Epithelial cell of proximal tubule (primary cell): ENCODE measurements around the gene FUCA1. TPM values are rescaled to one million over a fixed set of nuclear protein-coding genes. Genes with fewer than 3 reads are reported as not detected.
A peak's percentile ranks its signal among the peaks of the same experiment; 100 is the strongest.

ENCODE experiments used
- DNase-seq: peaks from one replicate; pipeline ENCODE4 v3.0.0-alpha.2; 2011; ENCODE audit warnings: low read depth
- H3K4me3 ChIP-seq: 2 replicates; pipeline ENCODE4 v1.5.1; 2011; ENCODE audit warnings: low read depth, mild to moderate bottlenecking, low read length
- CTCF ChIP-seq: conservative IDR thresholded peaks from 2 replicates; pipeline ENCODE4 v1.5.1; 2012; ENCODE audit warnings: low read depth, mild to moderate bottlenecking, low read length
- total RNA-seq: library from RNA; depleted of rRNA; stranded (reverse); fragments of >200 nt; gene quantifications from 2 replicates; pipeline ENCODE4 v1.2.3, GENCODE V29; 2015

The FUCA1 gene
- total RNA-seq, 1 donor from 2014 or later, result 31.9 TPM

GRCh38 chr1:23824711-23825075 is 43.4 kb downstream of the FUCA1 start:
- H3K4me3 ChIP-seq, result peak overlapping the region; percentile 100
- no peak for TF ChIP-seq CTCF
- DNase-seq, result no peak

- no peak for TF ChIP-seq CTCF
Observed at GRCh38 chr1:23823767-23824166, 44.3 kb downstream of the FUCA1 start.

GRCh38 chr1:23817633-23818032 is 50.5 kb downstream of the FUCA1 start:
- DNase-seq, result no peak
- no peak overlapping the region for H3K4me3 ChIP-seq
- no peak for TF ChIP-seq CTCF

More at GRCh38 chr1:23823767-23824166, 44.3 kb downstream of the FUCA1 start:
- H3K4me3 ChIP-seq, result peak overlapping the region; percentile 100
- DNase-seq, result no peak

- no peak for TF ChIP-seq CTCF
- no peak overlapping the region for H3K4me3 ChIP-seq
- no peak for DNase-seq
Observed at GRCh38 chr1:23816906-23817305, 51.2 kb downstream of the FUCA1 start.

- no peak for TF ChIP-seq CTCF
- H3K4me3 ChIP-seq, result no peak overlapping the region
- DNase-seq, result no peak
Observed at GRCh38 chr1:23816361-23816760, 51.7 kb downstream of the FUCA1 start.

GRCh38 chr1:23814016-23814415 is 54.1 kb downstream of the FUCA1 start:
- DNase-seq, result no peak
- H3K4me3 ChIP-seq, result no peak overlapping the region
- TF ChIP-seq CTCF, result no peak

GRCh38 chr1:23810818-23811540 is 57.1 kb downstream of the FUCA1 start:
- no peak overlapping the region for H3K4me3 ChIP-seq
- DNase-seq, result no peak
- peak; percentile 77 for TF ChIP-seq CTCF
